HG03457 (cell line): Measurements from ENCODE around the gene TENM4.

Experiments
- ATAC-seq: cut with Tn5 transposase; IDR thresholded peaks from one replicate; pipeline ENCODE4 v1.9.1; 2021; ENCODE audit warnings: moderate number of reproducible peaks; ENCODE audit not compliant: unreplicated experiment

The TENM4 gene

DNA sequence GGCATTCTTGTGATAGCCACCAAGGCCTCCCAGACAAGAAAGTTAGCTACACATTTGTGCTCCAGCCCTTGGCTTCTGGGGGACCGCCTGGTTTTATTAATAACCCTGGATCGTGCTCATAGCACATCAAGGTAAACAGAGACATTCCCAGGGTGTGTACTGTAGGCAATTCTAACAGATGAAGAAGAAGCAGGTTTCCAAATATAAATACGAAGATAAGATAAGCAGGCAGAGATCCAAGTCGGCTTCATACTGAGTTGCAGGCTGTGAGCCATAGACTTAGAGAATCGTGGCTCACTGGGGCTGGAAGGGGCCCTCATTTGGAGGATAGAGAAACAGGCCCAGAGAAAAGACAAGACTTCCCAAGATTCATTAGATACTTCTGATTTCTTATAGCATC, 131.4 kb downstream of the TENM4 start:
- ATAC-seq, result no peak

DNA sequence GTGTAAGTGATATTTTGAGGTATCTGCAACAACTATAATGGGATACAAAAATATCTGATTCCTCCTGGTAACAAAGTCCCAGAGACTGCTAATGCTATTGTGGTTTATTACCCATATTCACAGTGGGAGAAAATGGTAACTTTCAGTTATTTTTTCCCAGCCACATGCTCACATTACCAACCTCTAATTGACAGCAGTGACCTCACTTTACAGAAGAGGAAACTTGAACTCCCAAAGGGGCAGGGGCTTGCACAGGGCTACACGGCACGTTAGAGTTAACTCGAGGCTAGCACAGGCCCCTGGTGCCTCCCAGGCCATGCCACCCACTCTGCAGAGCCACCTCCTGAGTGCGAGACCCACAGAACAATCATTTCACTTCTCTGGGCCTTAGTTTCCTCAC, 132.4 kb downstream of the TENM4 start:
- no peak for ATAC-seq

DNA sequence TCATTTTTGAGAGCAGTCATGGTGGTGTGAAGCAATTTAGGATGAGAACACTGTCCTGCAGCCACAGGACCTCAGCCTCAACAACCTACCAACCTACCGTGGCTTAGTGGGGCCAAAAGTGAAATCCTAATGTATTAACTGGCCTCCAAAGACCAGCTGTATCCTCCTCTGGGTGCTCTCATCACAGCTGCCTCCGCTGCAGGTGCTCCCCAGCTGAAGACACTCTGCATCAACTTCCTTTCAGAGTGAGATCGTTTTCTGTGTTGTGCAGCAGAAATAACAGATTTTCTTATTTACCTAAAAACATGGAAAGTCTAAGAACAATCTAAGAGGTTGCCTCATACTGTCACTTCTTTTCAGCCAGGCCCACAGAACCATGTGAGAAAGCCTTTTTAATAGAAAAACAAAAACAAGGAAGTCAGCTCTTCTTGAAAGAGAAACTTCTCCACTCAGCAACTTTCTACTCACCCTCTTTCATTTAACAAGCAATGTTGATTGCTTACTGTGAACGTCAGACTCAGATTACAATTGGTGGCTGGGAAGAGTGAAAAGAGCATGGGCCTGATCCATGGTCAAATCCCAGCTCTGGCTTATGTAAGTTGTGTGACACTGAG, 136.1 kb downstream of the TENM4 start:
- no peak for ATAC-seq

DNA sequence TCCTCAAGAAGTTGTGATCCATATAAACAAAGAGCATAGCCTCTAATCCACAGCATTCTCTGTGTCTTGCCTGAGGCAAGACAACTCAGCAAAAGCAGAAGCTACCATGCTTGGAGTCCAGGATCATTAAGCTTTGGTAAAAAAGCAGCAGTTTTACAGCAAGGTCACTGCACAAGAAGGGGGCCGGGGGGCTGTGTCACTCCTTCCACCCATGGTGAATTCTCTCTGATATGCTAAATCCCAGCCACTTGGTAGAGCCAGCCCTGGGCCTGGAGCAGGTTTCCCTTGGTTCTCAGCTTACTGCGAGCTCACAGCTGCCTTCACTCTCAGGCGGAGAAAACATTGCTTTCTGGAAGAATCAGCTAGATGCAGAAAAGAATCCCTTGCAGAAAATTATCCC, 144.7 kb downstream of the TENM4 start:
- no peak for ATAC-seq

DNA sequence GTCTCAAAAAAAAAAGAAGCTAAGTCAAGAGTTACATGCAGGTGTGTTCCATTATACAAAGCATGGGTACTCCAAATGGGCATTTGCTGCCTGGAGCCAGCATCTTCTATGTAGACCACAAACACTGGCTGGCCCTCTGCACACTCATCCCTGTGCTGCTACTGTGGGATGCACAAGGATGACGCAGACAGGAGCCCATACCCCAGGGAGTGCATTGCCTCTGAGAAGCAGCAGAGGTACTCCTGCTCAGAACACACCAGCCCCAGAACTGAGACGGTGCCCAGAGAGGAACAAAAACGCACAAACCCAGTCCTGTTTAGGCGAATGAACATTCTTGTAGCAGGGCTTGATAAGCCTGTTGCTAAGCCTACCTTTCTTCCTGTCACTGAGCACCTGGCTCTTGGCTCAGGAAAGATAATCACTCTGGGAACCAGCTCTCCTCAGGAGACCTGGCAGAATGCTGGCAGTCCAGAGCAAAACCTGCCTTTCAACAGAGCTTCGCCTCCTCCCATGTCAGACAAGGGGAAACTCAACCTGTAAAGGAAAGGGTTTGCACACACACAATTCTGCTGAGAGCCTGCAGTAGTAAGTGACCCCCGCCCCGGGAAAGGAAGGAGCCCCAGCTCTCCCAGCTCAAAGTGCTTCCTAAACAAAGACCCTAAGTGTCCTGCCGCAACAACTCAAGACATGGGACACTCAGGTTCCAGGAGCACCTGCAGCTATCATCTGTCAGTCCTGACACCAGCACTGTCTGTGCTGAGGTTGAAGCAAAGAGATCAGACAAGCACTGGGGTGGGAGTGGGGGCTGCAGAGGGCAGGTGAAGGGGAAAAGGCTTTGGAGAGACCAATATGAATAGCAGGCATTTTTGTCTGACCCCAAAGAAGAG, 145.7 kb downstream of the TENM4 start:
- ATAC-seq, result no peak

DNA sequence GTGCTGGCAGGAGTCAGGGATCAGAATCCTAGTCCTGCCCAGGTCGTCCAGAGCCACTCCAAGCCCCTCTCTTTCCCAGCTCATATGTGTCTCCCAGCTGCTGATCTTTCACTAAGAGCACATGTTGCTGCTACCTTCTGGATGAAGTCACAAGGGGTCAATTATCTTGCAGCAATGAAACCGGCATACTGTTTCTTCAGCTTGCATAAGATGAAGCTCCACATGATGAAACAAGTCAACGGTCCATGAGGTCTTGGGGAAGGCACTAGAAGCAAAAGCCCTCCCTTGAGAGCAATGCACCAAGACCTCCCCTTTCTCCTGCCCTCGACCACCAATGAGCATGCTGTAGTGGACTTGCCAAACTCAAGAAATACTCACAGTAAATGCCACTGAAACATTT, 148.9 kb downstream of the TENM4 start:
- no peak for ATAC-seq

DNA sequence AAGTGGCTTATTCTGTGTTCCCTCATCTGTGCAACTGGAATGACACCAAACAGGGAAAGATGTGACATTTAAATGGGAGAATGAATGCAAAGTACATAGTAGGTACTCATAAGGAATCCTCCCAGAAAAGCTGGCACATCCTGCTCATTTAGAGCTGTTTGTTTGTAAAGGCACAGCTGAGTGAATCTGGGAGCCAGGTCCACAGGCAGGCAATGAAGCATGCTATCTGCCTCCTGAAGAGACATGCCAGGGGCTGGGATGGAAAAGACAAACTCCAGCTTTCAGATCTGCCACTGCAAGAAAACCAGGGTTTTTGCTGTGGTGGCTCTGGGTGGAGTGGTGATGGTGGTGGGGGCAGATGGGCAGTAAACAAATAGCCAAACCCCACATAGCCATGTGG, 150.1 kb downstream of the TENM4 start:
- ATAC-seq, result no peak

DNA sequence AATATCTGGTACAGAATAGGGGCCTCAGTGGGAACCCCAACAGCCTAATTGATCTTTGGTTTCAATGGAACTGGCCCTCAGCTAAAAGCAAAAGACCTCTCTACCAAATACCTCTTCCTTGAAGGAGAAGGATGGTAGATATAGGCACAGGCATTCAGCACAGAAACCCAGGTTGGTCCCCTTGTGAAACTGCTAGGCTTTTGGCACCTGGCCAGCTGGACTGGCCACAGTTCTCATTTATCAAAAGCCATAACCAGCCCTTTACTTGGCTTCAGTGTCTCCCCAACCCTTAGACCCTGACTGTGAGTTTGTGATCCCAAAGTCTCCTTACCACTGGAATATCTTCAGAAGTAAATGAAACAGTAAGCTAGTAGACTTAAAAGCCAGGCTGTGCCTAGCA, 152.9 kb downstream of the TENM4 start:
- ATAC-seq, result no peak

DNA sequence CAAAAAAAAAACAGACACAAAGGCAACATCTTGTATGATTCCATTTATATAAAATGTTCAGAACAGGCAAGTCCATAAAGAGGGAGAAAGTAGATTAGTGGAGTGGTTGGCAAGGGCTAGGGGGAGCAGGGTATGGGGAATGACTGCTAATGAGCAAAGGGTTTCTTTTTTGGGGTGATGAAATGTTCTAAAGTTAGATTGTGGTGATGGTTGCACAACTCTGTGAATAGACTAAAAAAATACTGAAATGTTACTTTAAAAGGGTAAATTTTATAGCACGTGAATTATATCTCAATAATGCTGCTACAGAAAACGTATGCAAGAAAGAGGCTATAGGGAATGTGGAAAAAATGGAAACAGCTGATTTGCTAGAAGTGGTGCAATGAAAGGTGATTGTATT, 155.1 kb downstream of the TENM4 start:
- ATAC-seq, result no peak

DNA sequence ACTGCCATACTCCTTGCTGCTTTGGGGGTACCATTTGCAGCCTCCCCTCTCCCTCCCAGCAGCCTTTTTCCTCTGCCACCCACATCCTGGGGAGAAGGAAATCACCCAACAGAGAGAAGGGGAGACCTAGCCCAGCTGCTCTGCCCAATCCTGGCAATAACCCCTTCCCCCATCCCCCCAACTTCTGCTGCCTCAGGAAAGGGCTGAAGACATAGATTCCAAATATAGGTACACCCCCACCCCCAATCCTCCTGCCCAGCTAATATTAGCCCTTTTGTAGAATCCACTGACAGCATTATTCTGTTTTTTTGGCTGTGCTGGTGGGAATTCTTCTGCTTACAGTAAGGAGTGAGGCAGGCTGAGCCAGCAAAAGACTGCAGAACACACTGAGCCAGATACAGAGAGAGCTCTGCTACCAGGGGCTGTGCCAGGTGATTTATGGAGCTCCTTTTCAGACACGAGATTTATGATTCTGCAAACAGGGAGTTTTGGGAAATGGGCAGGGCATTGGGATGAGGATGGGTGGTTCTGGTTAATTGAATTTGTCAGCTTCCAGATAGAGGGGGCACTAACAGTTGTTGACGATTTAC, 164.0 kb downstream of the TENM4 start:
- ATAC-seq, result no peak

DNA sequence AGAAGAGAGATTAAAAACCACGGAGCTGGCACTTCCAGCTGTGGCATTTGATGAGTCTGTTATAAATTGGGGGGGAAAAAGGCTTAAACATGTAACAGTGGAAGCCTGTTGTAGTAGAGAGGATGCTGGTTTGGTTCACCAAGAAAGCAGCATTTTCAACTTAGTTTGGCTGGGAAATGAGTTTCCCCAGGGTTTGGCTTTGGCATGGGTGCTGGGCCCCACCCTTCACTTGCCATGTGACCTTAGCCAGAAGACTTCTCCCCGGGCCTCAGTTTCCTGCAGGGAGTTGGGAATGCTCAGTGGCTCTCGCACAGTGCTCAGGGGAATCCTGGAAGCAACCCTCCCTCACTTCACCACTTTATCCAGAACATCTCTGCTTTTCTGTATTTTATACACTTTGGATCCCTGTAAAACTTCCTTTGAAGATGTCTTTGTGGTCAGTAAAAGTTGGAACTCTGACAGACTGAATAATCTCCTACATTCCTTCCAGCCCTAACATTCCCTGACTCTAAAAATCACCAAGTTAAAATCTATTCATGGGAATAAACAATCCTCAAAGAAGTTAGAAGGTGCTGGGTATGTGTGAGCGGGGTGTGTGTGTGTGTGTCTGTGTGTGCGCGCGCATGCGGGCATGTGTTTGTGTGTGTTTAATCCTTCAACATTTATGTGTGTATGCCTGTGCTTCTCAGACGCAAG, 166.0 kb downstream of the TENM4 start:
- no peak for ATAC-seq

DNA sequence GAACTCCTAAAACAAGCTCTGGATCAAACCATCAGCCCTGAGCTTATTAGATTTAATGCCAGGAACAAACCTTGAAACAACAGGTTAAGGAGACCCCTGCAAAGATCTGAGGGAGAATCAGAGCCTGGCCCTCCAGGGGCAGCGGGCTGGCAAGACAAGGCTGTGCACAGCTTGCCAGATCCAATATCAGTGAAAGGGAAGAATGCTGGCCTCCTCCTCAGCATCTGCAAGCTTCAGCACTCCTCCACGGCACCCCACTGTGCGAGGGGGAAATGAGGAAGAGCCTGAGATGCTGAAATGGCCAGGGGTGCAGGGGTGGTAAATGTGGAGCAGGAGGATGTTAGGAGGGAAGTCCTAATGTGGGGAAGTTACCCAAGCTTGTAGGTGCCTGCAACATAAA, 167.0 kb downstream of the TENM4 start:
- ATAC-seq, result no peak

DNA sequence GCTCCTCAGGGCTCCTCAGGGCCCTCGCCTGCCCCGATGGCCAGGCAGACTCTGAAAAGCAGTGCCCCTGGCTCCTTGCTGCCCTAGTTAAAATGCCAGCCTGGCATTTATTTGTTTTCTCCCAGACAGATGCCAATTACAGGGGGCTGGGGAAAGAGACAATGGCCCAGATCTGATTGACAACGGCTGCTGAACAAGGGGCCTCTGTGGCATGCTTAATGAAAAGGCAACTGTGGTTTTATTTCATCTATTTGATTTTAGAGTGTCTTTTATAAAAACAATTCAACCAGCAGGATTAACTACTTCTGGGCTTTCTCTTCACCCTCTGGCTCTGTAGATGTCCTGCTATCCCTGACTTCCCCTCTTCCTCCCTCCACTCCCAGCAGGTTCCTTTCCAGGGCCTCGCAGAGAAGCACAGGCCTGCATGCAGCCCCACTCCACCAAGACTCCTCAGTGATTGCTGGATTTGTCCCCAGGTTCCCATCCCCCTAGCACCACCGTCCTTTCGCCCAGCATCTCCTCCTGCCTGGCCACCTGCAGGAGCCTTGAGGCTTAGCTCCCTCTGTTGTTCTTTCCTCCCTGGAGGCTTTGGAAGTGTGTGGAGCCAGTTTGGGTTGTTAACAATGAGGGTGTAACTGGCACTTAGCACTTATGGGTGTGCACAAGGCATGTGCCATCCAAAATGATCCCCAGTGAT, 171.1 kb downstream of the TENM4 start:
- no peak for ATAC-seq

DNA sequence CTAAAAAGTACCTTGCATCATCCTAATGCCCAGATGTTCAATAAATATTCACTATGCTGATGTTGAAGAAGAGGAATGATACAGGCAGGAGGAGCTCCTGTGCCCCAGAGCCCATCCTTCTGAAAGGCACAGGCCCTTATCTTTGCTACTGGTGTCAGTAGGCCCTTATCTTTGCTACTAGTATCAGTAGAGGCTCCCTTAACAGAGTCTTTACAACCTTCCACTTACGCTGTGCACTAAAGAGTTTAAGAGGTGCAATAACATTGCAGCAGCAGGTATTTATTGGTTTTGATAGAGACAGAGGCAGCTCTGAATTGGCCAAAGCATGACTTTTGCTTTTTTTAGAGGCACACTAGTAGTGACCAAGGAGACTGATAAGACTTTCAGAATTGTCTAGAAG, 174.4 kb downstream of the TENM4 start:
- no peak for ATAC-seq

DNA sequence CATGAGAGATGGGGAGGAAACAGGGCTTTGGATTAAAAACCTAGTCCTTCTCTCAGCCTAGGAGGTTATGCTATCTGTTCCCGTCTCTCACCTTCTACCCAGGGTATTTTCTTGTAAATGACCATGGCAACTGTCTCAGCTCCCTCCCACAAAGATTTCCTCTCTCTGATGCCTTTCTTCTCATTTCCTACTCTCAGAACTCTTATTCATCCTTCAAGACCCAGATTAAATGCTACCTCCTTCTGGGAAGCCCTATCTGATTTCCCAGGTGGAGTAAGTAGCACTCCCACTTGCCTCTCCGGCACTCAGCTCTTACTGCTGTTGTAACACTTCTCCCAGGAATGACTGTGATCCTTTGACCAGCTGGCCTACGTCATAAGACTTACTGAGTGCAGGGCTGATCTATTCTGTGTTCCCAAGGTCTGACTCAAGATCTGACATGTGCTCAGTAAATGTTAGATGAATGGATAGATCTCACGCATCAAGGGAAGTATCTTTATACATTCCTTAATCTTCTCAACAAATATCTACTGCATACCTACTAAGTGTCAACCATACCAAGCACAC, 175.0 kb downstream of the TENM4 start:
- no peak for ATAC-seq

DNA sequence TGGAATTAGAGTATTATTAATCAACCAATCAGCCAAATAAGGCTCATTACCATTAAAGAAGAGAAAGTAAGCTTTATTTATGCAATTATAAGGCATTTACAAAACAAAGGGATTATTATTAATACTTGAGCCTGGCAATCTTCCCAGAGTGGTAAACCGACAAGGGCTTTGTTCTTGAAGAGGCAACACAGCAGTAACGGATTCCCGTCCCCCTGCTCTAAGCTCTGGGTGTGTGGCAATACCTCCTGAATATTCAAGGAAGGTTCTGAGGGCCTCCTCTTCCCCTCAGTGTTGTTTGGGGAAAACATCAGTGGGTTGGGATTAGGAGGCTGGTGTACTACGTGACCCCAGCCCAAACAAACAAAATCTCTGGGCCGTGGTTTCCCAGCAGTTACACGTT, 176.5 kb downstream of the TENM4 start:
- no peak for ATAC-seq

DNA sequence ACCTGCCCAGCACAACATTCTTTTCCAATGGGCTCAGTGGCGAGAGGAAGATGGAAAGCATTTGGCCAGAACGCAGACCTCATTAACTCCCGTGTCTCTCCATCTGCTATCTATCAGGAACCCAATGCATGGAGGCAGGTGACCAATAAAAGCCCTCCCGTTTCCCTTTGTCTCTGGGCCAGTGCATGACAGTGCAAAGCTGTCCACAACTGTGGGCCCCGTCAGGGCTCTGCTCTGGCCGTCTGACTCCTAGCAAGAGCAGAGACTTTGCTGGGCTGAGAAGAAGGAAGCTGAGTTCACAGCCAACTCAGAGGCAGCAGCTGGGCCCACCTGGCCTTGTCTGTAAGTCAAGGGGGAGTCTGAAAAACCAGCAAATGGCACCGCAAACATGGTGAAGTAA, 177.8 kb downstream of the TENM4 start:
- ATAC-seq, result no peak

DNA sequence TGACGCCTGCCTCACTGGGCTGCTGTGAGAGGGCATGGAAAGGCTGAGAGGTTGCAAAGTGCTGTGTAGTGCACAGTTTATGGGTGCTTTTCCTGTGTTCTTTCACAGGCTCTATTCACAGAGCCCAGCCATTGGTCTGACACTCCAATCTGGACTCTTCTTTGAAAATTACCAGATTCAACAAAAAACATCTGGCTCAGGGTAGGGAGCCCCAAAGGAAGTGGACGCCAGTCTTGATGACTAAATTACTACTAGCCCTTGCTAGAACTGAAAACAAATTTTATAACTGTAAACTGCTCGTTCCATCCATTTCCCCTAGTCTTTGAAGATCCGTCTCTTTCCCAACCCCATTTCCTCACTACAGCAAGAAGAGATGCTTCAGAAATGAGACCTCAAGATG, 178.6 kb downstream of the TENM4 start:
- no peak for ATAC-seq

DNA sequence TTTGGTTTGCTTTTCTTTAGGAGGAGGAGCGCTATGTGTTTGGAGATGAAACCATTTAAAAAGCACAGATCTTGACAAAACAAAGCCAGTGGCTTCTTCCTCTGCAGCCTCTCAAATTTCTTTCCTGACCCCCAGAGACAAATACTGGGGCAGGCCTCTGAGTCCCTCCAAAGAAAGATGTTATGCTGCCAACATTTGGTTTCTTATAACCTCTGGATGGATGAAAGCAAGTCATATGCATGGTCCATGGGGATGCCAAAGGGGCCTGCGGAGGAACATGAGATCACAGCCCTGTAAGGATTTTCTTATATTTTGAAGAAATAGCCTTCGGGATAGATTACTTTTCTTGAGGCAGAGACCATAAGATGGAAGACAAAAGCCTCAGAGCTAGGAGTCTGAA, 179.1 kb downstream of the TENM4 start:
- no peak for ATAC-seq

DNA sequence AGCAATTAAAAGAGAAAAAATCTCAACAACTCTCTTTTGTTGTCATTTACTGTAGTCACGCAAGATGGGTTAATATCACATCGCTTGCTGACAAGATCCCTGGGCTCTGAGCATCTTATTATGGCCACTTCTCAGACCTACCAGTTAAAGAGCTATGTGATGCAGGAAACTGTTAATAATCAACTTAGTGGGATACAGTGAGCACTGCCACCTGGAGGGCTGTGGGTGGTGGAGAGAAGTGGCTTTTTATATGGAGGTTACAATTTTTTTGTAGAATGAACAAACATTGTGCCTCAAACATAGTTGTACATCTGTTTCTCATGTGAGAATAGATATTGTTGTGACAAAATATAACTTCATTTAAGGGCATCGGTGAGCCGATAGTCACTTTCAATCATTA, 181.0 kb downstream of the TENM4 start:
- ATAC-seq, result no peak

DNA sequence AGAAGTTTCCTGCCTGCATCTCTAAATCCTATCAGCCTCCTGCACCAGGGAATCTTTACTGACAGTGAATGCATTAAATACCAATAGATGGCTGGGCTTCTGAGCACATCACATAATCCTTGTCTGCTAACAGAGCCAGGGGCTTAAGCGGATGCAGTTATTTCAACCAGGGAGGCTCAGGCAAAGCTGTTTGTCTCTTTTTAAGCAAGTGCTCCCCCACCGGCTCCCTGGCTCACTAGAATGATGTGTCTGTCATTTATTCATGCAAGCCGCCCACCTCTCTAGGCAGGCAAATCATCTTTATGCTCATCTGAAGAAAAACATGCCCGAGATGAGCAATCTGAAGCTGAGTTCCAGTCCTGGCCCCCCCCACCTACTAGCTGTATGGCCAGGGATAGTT, 182.3 kb downstream of the TENM4 start:
- ATAC-seq, result no peak
